ENCODE data around the gene FBXL15. TPM values are rescaled to one million over a fixed set of nuclear protein-coding genes. Genes with fewer than 3 reads are reported as not detected.

FBXL15 gene
- total and polyA plus RNA-seq, 2 of the 13 experiments (the other 11 are each of a cell fraction or from before 2014, with no cell fraction given): 4.3 to 8.3 TPM

DNA sequence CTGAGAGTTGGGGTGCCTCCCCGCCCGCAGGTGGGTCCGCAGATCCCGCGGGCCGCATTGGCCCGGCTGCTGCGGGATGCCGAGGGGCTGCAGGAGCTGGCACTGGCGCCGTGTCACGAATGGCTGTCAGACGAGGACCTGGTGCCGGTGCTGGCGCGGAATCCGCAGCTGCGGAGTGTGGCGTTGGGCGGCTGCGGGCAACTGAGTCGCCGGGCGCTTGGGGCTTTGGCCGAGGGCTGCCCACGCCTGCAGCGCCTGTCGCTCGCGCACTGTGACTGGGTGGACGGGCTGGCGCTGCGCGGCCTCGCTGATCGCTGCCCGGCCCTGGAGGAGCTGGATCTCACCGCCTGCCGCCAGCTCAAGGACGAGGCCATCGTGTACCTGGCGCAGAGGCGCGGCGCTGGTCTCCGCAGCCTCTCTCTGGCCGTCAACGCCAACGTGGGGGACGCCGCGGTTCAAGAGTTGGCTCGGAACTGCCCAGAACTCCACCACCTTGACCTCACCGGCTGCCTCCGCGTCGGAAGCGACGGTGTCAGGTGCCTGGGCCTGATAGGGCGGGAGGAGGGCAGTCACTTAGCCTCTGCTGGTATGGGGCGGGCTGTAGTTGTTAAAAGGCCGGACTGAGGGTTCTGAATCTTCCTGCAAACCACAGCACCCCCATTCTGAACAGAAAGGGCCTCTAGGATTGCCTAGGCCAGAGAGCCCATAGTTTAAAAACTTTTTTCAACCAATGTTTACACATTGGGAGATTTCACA, 1.3 kb downstream of the FBXL15 start (continued):
- TF ChIP-seq, protein P1, sequence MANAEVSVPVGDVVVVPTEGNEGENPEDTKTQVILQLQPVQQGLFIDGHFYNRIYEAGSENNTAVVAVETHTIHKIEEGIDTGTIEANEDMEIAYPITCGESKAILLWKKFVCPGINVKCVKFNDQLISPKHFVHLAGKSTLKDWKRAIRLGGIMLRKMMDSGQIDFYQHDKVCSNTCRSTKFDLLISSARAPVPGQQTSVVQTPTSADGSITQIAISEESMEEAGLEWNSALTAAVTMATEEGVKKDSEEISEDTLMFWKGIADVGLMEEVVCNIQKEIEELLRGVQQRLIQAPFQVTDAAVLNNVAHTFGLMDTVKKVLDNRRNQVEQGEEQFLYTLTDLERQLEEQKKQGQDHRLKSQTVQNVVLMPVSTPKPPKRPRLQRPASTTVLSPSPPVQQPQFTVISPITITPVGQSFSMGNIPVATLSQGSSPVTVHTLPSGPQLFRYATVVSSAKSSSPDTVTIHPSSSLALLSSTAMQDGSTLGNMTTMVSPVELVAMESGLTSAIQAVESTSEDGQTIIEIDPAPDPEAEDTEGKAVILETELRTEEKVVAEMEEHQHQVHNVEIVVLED (CRISPR knock-in tag; IDR thresholded peaks at IDR 0.05; ENCODE audit: borderline replicate concordance): no peak
- TF ChIP-seq RXRB (CRISPR knock-in tag; IDR thresholded peaks at IDR 0.05; ENCODE audit: borderline replicate concordance): no peak
- no peak for TF ChIP-seq FOXP1 (IDR thresholded peaks at IDR 0.05)
- TF ChIP-seq FOXP1 (CRISPR knock-in tag; IDR thresholded peaks at IDR 0.05): no peak
- TF ChIP-seq SMAD9 (CRISPR knock-in tag; IDR thresholded peaks at IDR 0.05): no peak
- TF ChIP-seq, protein P2, sequence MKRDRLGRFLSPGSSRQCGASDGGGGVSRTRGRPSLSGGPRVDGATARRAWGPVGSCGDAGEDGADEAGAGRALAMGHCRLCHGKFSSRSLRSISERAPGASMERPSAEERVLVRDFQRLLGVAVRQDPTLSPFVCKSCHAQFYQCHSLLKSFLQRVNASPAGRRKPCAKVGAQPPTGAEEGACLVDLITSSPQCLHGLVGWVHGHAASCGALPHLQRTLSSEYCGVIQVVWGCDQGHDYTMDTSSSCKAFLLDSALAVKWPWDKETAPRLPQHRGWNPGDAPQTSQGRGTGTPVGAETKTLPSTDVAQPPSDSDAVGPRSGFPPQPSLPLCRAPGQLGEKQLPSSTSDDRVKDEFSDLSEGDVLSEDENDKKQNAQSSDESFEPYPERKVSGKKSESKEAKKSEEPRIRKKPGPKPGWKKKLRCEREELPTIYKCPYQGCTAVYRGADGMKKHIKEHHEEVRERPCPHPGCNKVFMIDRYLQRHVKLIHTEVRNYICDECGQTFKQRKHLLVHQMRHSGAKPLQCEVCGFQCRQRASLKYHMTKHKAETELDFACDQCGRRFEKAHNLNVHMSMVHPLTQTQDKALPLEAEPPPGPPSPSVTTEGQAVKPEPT (CRISPR knock-in tag; IDR thresholded peaks at IDR 0.05; ENCODE audit: low read depth): no peak
- TF ChIP-seq JUNB (CRISPR knock-in tag; IDR thresholded peaks at IDR 0.05; ENCODE audit: borderline replicate concordance): no peak
- TF ChIP-seq, protein P3, sequence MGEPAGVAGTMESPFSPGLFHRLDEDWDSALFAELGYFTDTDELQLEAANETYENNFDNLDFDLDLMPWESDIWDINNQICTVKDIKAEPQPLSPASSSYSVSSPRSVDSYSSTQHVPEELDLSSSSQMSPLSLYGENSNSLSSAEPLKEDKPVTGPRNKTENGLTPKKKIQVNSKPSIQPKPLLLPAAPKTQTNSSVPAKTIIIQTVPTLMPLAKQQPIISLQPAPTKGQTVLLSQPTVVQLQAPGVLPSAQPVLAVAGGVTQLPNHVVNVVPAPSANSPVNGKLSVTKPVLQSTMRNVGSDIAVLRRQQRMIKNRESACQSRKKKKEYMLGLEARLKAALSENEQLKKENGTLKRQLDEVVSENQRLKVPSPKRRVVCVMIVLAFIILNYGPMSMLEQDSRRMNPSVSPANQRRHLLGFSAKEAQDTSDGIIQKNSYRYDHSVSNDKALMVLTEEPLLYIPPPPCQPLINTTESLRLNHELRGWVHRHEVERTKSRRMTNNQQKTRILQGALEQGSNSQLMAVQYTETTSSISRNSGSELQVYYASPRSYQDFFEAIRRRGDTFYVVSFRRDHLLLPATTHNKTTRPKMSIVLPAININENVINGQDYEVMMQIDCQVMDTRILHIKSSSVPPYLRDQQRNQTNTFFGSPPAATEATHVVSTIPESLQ (CRISPR knock-in tag; conservative IDR thresholded peaks at IDR 0.05): no peak
- TF ChIP-seq TEAD3 (CRISPR knock-in tag; optimal IDR thresholded peaks at IDR 0.05; ENCODE audit: borderline replicate concordance): no peak
- TF ChIP-seq ZNF234 (CRISPR knock-in tag; conservative IDR thresholded peaks at IDR 0.05): 0 out of 2 replicates have a peak, but pooled peaks have one; percentile 49
- TF ChIP-seq, protein P4, sequence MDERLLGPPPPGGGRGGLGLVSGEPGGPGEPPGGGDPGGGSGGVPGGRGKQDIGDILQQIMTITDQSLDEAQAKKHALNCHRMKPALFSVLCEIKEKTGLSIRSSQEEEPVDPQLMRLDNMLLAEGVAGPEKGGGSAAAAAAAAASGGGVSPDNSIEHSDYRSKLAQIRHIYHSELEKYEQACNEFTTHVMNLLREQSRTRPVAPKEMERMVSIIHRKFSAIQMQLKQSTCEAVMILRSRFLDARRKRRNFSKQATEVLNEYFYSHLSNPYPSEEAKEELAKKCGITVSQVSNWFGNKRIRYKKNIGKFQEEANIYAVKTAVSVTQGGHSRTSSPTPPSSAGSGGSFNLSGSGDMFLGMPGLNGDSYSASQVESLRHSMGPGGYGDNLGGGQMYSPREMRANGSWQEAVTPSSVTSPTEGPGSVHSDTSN (CRISPR knock-in tag; IDR thresholded peaks at IDR 0.05): no peak
- no peak for TF ChIP-seq ZNF749 (CRISPR knock-in tag; IDR thresholded peaks at IDR 0.05; ENCODE audit: borderline replicate concordance)
- no peak for TF ChIP-seq RFX3 (CRISPR knock-in tag; IDR thresholded peaks at IDR 0.05)
- TF ChIP-seq NONO (IDR thresholded peaks at IDR 0.05): no peak
- no peak; the same call in none of the 2 replicates for TF ChIP-seq NONO (CRISPR knock-in tag; conservative IDR thresholded peaks at IDR 0.05)
- no peak for TF ChIP-seq SOX13 (IDR thresholded peaks at IDR 0.05)
- no peak for TF ChIP-seq SOX13 (CRISPR knock-in tag; conservative IDR thresholded peaks at IDR 0.05 in 1 of 2, IDR thresholded peaks at IDR 0.05 in 1 of 2)
- TF ChIP-seq, protein P5, sequence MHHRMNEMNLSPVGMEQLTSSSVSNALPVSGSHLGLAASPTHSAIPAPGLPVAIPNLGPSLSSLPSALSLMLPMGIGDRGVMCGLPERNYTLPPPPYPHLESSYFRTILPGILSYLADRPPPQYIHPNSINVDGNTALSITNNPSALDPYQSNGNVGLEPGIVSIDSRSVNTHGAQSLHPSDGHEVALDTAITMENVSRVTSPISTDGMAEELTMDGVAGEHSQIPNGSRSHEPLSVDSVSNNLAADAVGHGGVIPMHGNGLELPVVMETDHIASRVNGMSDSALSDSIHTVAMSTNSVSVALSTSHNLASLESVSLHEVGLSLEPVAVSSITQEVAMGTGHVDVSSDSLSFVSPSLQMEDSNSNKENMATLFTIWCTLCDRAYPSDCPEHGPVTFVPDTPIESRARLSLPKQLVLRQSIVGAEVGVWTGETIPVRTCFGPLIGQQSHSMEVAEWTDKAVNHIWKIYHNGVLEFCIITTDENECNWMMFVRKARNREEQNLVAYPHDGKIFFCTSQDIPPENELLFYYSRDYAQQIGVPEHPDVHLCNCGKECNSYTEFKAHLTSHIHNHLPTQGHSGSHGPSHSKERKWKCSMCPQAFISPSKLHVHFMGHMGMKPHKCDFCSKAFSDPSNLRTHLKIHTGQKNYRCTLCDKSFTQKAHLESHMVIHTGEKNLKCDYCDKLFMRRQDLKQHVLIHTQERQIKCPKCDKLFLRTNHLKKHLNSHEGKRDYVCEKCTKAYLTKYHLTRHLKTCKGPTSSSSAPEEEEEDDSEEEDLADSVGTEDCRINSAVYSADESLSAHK (CRISPR knock-in tag; IDR thresholded peaks at IDR 0.05; ENCODE audit: borderline replicate concordance): no peak
- TF ChIP-seq NFYB (CRISPR knock-in tag; IDR thresholded peaks at IDR 0.05): peak; percentile 5; the same call in 1 of the 2 replicates
- TF ChIP-seq SP1 (IDR thresholded peaks at IDR 0.05): no peak
- TF ChIP-seq SP1 (CRISPR knock-in tag; IDR thresholded peaks at IDR 0.05): no peak; the same call in 1 of the 2 replicates
- TF ChIP-seq SETDB1 (CRISPR knock-in tag; IDR thresholded peaks at IDR 0.05; ENCODE audit: borderline replicate concordance): no peak

Data from HepG2 (cell line).